Astrocyte (in vitro differentiated cells and primary cell): ENCODE data around the gene EML6.

ENCODE experiments used
- CTCF ChIP-seq: IDR thresholded peaks from 2 replicates; pipeline ENCODE4 v1.5.1; 2011; ENCODE audit warnings: low read depth, mild to moderate bottlenecking, inconsistent platforms, low read length, moderate library complexity; ENCODE audit not compliant: insufficient read depth
- EZH2 ChIP-seq: IDR thresholded peaks from 2 replicates; pipeline ENCODE4 v1.6.1; 2012; ENCODE audit warnings: mild to moderate bottlenecking, low read length, inconsistent platforms; ENCODE audit not compliant: insufficient read depth

- no peak for TF ChIP-seq CTCF
- TF ChIP-seq EZH2: no peak
Observed at GRCh38 chr2:54768772-54769428, 45.4 kb downstream of the EML6 start.
